Keratinocyte (primary cell): ENCODE measurements around the gene PLAU.

Experiments
- EZH2 ChIP-seq: IDR thresholded peaks from one replicate; pipeline ENCODE4 v1.6.1; 2012; ENCODE audit warnings: inconsistent platforms, mild to moderate bottlenecking, low read length, moderate library complexity
- TF ChIP-seq, protein P1 (sequence below), 3 experiments: IDR thresholded peaks in 1 of 3; conservative IDR thresholded peaks in 1 of 3; optimal IDR thresholded peaks in 1 of 3; 2 replicates in 2 of 3; 3 replicates in 1 of 3; pipeline versions ENCODE3 to v1.5.1; 2011; ENCODE audit warnings: low read length in 3 of 3, mild to moderate bottlenecking in 3 of 3, moderate library complexity in 2 of 3, control low read depth in 1 of 3, inconsistent platforms in 1 of 3; ENCODE audit not compliant: insufficient read depth in 2 of 3; ENCODE audit errors: extremely low read depth in 1 of 3

DNA sequence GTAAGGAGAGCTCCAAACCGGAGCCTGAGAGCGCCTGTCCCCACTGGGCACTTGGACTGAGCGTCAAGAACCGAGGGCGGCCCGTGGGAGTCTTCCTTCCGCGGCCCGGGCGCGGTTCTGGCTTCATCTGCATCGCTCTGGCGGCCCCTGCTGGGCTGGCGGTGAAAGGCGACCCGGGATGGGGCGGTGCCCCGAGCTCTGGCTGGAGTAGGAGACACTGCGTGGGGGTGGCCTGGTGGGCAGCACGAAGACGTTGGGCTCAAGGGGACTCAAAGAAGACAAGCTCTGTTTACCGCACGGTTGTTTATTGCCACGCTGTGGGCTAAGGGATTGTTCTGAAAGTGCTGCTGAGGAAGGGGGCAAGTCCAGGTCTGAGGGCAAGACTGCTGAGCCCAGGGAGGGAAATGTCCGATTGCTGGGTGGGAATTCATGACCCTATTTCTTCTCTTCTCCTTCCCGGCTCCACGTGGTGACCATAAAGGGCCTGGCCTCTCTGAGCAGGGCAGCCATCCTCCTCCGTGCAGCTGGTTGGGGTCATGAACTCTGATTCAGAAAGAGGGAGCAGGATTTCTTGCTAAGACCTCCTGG is 29.8 kb downstream of the PLAU start:
- TF ChIP-seq EZH2 = no peak
- TF ChIP-seq, protein P1, sequence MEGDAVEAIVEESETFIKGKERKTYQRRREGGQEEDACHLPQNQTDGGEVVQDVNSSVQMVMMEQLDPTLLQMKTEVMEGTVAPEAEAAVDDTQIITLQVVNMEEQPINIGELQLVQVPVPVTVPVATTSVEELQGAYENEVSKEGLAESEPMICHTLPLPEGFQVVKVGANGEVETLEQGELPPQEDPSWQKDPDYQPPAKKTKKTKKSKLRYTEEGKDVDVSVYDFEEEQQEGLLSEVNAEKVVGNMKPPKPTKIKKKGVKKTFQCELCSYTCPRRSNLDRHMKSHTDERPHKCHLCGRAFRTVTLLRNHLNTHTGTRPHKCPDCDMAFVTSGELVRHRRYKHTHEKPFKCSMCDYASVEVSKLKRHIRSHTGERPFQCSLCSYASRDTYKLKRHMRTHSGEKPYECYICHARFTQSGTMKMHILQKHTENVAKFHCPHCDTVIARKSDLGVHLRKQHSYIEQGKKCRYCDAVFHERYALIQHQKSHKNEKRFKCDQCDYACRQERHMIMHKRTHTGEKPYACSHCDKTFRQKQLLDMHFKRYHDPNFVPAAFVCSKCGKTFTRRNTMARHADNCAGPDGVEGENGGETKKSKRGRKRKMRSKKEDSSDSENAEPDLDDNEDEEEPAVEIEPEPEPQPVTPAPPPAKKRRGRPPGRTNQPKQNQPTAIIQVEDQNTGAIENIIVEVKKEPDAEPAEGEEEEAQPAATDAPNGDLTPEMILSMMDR (optimal IDR thresholded peaks at IDR 0.05 in 1 of 3, IDR thresholded peaks at IDR 0.05 in 1 of 3, conservative IDR thresholded peaks at IDR 0.05 in 1 of 3; ENCODE audit: extremely low read depth in 1 of 3, insufficient read depth in 2 of 3, low read length in 3 of 3) = peak; percentile 84 to 99 (median 90)
